Activated CD8-positive, alpha-beta memory T cell treated with anti-CD3 and anti-CD28 coated beads, Interleukin-2, amount 50 U/mL, for 1 hour (primary cell): ENCODE results near the gene LCE1E.

Source experiments
- DNase-seq: peaks from one replicate; pipeline ENCODE4 v3.0.0-alpha.2; 2020; ENCODE audit errors: extremely low read depth

The LCE1E gene

DNA sequence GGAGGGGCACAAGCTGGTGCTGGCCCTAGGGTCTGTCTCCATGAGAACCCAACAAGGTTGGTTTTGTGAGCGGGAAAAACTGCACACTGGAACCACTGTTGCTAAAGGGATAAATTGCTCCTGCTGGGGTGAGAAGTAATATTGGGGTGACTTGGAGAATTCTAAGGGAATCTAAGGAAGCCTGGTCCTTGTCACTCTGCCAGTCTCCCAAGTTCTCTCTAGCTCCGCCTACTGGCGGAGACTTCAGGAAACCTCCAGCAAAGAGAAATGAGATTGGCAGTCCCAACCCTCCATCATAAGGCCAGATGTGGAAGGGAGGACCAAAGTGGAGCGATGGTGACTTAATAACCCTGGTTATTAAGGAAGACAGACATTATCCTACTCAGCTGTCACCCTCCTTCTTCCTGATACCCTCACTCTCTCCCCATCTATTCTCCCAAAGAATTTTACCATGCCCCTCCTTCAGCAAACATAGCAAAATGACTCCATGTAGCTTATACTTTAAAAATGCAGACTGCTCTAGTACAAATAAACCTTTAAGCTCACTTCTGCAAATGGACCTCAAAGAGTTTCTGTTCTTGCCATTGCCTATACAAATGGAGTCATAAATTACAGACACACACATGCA lies 8.4 kb upstream of the LCE1E start:
- no peak for DNase-seq

DNA sequence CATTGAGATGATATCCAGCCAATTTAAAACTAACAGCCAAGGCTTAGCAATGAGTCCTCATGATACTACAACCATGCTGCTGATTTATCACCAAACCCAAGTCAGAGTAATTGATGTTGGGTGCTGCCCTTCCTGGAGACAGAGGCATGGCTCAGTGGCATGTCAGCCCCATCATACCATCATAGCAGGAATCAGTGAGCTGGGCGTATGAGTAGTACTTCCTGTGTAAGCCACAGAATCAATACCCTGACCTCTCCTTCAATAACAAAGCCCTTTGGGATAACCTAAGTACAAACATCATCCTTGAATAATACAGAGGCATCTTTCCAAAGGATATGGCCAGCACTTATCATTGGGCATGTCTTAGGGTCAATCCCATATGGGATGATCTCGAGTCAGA lies 3.0 kb upstream of the LCE1E start:
- DNase-seq: no peak

DNA sequence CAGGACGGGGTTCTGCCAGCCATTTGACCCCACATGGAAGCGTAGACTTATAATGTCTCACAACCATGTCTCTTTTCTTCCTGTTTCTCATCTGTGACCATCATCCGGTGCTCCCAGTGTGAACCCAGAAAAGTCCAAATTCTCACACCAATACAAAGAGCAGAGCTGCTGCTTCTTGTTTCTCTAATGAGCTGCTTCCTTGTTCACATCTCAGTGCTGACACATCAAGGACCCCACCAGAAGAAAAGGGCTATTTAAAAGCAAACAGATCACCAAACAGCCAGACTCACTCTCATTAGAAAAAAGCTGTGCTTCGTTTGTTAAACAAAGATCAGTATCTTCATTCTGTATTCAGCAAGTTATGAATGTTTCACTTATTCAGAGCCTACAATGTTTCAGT lies 9.6 kb downstream of the LCE1E start:
- no peak for DNase-seq

DNA sequence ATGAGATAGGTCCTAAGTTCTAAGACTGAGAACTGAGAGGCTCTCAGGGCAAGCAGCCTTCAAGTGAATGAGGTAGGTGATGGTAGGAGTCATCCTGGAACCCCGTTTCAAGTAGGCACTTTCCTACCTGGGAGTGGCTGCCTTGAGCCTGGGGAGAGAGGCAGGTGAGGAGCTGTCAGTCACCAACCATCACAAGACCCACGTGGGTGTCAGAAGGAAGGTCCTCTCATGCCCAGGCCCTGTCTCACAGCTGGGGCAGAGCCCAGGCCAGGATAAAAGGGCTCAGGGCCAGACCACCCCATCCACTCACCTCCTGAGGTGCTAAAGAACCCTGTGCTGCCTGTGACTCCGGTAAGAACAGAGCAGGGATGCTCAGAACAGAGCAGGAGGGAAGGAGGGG lies 10.4 kb downstream of the LCE1E start, which contains the start of gene LCE1D:
Gene LCE1D (plus strand): TSS at position 301 of the 400 bp plus-strand sequence. CDS start 1,074 bp downstream, outside the sequence.
- DNase-seq: no peak

DNA sequence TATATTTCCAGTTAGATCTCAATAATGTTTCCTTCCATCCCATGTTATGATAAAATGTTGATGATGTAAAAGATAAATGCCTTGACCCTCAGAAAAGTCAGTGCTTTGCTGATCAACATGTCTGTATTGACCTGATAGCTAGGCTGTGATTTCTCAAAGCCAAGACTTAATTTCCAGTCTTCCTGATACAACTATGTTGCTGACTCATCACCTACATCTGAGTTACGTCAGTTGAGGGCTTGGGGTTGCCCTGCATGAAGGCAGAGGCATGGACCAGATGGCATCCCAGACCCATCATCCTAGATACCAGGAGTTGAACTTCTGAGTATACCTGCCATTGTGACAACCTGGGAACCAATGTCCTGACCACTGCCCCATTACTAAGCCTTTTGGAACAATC lies 15.3 kb downstream of the LCE1E start:
- DNase-seq: no peak

DNA sequence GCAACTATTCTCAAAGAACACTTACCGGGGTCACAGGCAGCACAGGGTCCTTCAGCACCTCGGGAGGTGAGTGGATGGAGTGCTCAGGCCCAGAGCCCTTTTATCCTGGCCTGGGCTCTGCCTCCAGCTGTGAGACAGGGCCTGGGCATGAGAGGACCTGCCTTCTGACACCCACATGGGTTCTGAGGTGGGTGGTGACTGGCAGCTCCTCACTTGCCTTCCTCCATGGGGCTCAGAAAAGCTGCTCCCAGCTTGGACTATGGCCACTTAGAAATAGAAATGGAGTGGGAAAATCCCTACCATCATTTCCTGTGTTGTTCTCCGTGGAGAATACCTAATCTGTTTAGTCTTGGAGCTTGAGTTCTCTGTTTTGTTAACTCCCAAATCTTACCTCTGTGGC lies 20.5 kb downstream of the LCE1E start, which contains the start of gene LCE1C:
Gene LCE1C (minus strand): TSS at position 76 of the 400 bp plus-strand sequence. CDS start 1,173 bp downstream, outside the sequence.
- DNase-seq: no peak

DNA sequence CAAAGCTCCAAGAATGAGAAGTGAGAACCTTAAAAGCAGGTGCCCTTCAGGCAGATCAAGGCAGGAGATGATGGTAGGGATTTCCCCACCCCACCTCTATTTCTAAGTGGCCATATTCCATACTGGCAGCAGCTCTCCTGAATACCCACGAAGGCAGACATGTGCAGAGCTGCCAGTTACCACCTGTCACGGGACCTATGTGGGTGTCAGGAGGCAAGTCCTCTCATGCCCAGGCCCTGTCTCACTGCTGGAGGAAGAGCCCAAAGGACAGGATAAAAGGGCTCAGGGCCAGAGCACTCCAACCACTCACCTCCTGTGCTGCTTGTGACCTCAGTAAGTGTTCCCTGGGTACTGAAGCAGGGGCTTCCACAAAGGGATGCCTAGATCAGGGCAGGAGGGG lies 25.0 kb downstream of the LCE1E start:
- DNase-seq: no peak

DNA sequence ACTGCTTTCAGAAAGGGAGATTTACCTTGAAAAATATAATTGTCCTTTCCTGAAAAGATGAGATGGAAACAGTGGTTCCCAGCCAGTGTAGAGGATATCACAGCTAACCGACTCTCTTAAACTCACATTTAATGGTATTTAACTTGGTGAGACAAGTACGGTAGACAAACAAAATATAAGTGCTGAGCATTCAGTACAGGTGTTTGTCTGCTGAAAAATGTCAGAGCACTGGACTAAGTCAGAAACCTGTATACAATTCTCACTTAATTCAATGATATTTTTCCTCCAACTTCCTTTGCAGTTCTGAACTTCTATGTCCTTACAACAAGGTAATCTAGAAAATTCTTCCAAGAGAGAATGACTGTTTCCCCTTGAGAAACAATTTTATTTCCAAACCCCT lies 25.6 kb downstream of the LCE1E start, which contains the start of gene LCE1B:
Gene LCE1B (plus strand): TSS at position 301 of the 400 bp plus-strand sequence. CDS start 476 bp downstream, outside the sequence.
- no peak for DNase-seq

DNA sequence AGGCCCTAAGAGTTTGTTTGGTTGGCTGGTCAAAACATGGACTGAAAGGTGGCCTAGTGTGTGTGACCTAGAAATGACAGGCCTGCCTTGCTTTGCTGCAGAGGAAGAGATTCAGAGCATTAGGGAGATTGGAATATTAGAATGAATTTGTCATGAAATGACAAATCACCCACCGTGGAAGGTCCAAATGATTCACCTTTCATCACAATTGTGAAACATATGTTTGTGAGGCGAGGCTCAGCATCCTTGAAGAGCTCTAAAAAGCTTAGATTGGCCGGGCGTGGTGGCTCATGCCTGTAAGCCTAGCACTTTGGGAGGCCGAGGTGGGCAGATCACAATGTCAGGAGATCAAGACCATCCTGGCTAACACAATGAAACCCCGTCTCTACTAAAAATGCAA lies 31.3 kb downstream of the LCE1E start:
- no peak for DNase-seq

DNA sequence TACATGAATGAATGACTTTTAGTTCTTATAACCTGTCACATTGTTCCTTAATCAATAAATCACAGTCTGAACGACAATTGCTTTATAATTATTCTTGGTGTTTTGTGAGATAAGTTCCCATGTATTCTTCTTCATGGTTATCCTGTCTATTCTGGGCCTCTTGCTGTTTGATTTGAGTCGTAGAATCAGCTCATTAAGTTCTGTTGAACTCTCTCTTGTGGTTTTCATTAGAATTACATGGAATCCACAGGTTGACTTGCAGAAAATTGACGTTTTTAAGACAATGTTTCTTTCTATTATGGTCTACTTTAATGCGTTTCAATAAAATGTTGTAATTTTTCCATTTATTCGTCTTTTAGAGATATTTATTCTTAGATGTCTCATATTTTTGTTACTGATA lies 37.2 kb downstream of the LCE1E start:
- DNase-seq: no peak

DNA sequence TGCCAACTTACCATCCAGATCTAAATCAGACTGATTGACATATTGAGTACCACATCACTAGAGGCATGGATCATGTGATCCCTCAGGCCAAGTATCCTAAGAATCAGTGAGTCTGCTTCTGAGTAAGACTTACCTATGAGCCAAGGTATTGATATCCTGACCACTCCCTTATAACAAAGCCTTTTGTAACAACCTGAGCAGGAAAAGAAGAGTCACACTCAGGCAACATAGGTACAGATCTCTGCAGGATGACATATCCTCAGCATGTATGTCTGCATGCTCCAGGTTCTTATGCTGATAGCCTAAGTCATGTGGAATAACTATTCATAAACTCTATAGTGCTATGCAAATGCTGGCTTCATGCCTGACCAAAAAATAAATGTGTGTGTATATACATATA lies 38.9 kb downstream of the LCE1E start:
- no peak for DNase-seq

DNA sequence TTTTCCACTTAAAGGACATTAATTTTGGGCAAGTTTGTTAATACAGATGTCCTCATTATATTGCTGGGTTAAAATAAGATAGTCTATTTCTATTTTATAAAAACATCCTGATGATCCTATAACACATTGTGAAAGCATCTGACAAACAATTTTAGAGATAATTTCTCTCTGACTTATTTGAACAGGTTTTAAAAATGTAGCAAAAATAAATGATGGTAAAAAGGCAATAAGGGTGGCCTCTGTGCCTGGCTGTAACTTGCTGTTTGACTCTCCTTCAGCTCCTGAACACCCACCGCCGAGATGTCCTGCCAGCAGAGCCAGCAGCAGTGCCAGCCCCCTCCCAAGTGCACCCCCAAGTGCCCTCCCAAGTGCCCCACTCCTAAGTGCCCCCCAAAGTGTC lies 41.1 kb downstream of the LCE1E start, which contains the start of gene LCE1A:
Gene LCE1A (plus strand): TSS at position 301 of the 400 bp plus-strand sequence. CDS start 0 bp downstream, at position 301.
- DNase-seq: no peak

DNA sequence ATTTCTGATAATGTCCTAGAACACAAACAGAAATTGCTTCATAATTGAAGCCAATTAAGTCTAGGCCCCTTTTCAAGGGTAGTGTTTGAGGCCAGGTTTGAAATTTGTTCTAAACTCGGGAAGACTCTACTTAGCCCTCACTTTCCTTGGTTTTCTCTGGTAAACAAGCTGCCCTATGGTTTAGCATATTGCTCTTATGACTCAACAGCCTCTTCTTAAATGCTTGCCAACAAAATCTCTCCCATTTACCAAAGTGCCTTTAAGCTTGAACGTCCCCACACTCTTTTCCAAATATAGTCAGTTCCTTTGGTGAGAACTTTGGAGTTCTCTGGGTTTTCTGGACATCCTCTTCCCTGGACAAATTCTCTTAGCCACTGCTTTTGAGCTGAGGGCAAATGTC lies 50.8 kb downstream of the LCE1E start:
- DNase-seq: no peak
